Left colon (tissue), 2 donors: ENCODE measurements around the gene OR51L1. TPM values are rescaled to one million over a fixed set of nuclear protein-coding genes. Genes with fewer than 3 reads are reported as not detected.

ENCODE experiments used
- ATAC-seq: fragments of 200-7000 bp; cut with Tn5 transposase; one replicate; pipeline ENCODE4 v1.9.1; 2020; ENCODE audit warnings: mild to moderate bottlenecking, moderate library complexity
- DNase-seq, 2 donors: peaks; one replicate each; pipeline ENCODE4 v3.0.0-alpha.2; 2020
- intact Hi-C, 2 donors: fragments of 100-400 bp; cut with DNase I in 1 of 2; cut with micrococcal nuclease in 1 of 2; formaldehyde crosslinking; loops; one replicate each; pipeline versions ENCODE4 v1.11.2 to v1.14.0; 2022; cut with DNase I, micrococcal nuclease
- total RNA-seq, 2 donors: library from RNA; stranded (reverse); fragmentation: NEBNext Ultra II Directional; extraction: Animal tissue kit (Norgen Biotek cat#: 25700); gene quantifications; one replicate each; pipeline ENCODE4 v1.2.1, GENCODE V29; 2021
- donor health status: DM: no; HTN: no; CAD: no.
- donor health status: DM: yes; HTN: yes; CAD: no.

The OR51L1 gene
- total RNA-seq, 2 donors from 2014 or later = not detected

DNA sequence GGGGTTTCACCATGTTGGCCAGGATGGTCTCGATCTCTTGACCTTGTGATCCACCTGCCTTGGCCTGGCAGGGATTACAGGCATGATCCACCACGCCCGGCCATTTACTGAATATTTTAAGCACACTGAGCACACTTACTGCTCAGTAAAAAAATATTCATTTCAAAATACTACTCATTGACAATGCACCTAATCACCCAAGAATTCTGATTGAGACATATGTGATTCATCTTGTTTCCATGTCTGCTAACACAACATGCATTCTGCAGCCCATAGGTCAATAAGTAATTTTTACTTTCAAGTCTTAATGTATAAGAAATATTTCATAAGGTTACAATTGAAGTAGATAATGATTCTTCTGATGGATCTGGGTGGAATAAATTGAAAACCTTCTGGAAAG, 47.4 kb downstream of the OR51L1 start:
- intact Hi-C loops = no loop called here
- ATAC-seq (no peak), DNase-seq (no peak)

DNA sequence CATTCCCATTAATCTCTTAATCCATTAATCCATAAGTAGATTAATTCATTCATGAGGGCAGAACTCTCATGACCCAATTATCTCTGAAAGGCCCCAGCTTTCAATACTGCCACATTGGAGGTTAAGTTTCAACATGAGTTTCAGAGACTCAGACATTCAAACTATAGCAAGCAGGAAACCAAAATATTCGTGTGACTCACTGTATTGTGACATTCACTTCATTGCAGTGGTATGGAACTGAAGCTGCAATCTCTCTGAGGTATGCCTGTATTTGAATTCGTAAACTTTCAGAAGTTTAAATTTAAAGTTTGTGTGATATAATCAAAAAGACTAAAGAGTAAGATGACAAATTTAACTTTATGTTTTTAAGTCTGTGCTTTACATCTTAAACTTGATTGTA, 48.7 kb downstream of the OR51L1 start:
- ATAC-seq (no peak), DNase-seq (no peak)
- intact Hi-C loops = no loop called here

DNA sequence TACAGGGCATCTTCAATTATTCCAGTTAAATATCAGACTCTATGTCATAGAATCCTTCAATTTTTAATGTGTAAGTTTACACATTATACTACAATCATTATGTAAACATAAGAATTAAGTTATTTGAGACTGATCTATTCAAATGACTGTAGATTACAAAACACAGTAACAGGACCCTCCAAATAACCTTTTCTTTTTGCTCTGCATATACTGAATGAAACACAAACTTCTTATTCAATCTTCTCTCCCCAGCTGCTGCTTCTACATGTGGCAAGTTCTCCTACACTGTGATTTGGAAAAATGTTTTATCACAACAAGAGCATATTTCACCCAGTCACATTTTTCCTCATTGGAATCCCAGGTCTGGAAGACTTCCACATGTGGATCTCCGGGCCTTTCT, 51.6 kb downstream of the OR51L1 start, which contains the start of gene OR52J3:
Gene OR52J3, plus strand, starts transcription at position 301 of the 400 bp plus-strand sequence. Its CDS starts 0 bp downstream, at position 301.
- DNase-seq (no peak), ATAC-seq (no peak)
- intact Hi-C loops = no loop called here

DNA sequence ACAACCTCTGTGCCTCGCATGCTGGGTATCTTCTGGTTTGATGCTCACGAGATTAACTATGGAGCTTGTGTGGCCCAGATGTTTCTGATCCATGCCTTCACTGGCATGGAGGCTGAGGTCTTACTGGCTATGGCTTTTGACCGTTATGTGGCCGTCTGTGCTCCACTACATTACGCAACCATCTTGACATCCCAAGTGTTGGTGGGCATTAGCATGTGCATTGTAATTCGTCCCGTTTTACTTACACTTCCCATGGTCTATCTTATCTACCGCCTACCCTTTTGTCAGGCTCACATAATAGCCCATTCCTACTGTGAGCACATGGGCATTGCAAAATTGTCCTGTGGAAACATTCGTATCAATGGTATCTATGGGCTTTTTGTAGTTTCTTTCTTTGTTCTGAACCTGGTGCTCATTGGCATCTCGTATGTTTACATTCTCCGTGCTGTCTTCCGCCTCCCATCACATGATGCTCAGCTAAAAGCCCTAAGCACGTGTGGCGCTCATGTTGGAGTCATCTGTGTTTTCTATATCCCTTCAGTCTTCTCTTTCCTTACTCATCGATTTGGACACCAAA, 52.2 kb downstream of the OR51L1 start:
- ATAC-seq = no peak
- intact Hi-C loops = no loop called here
- no peak for DNase-seq

Other genes with a start within 250 kb of the OR51L1 start
- gene OR51F1, start 224.9 kb upstream of the OR51L1 start, total RNA-seq = not detected
- gene OR52R1, start 190.5 kb upstream of the OR51L1 start, total RNA-seq = not detected
- gene OR51F2, start 173.5 kb upstream of the OR51L1 start, total RNA-seq = not detected
- gene OR51S1, start 145.6 kb upstream of the OR51L1 start, total RNA-seq = not detected
- not detected for gene OR51T1, start 113.0 kb upstream of the OR51L1 start, total RNA-seq
- gene OR51A7, start 91.1 kb upstream of the OR51L1 start, total RNA-seq = not detected
- not detected for gene OR51G2, start 75.5 kb upstream of the OR51L1 start, total RNA-seq
- not detected for gene OR51G1, start 70.5 kb upstream of the OR51L1 start, total RNA-seq
- not detected for gene OR51A4, start 47.2 kb upstream of the OR51L1 start, total RNA-seq
- gene OR51A2, start 39.1 kb upstream of the OR51L1 start, total RNA-seq = not detected
- not detected for gene OR52J3, start 51.7 kb downstream of the OR51L1 start, total RNA-seq
- gene OR52E2, start 64.8 kb downstream of the OR51L1 start, total RNA-seq = not detected
- not detected for gene OR52E1, start 74.7 kb downstream of the OR51L1 start, total RNA-seq
- not detected for gene OR52A5, start 143.5 kb downstream of the OR51L1 start, total RNA-seq
- gene OR52A1, start 159.9 kb downstream of the OR51L1 start, total RNA-seq = not detected
- gene OR51V1, start 205.8 kb downstream of the OR51L1 start, total RNA-seq = not detected
- 10 to 100 TPM in 1 of 2 donors, 1 to 10 TPM in 1; 9.3 to 25.8 TPM for gene HBB, start 232.2 kb downstream of the OR51L1 start, total RNA-seq
- not detected for gene HBD, start 239.6 kb downstream of the OR51L1 start, total RNA-seq